ENCODE results near the gene AKR7A3. TPM values are rescaled to one million over a fixed set of nuclear protein-coding genes. Genes with fewer than 3 reads are reported as not detected.
A peak's percentile ranks its signal among the peaks of the same experiment; 100 is the strongest.
"Not testable (repeated sequence)": the region's sequence is repeated elsewhere in the genome, so short reads cannot be mapped to it uniquely, and the experiment has no call there.

AKR7A3 gene
- total RNA-seq, 6 experiments from 2014 or later: 58.1 to 169 (median 130) TPM

DNA sequence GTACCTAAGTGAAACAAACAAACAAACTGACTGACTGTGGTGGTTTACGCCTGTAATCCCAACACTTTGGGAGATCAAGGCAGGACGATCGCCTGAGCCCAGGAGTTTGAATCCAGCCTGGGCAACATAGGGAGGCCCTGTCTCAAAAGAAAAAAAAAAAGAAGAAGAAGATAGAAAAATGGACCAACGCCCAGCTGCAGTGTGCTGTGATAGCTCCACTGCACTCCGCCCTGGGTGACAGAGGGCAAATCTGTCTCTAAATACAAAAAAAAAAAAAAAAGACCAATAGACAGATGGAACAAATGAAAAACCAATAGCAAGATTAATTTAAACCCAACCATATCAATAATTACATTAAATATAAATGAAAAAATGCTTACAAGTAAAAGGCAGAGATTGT, 13.9 kb downstream of the AKR7A3 start:
- intact Hi-C loops (cut with DNase I): no loop called here
- TF ChIP-seq, protein P1, sequence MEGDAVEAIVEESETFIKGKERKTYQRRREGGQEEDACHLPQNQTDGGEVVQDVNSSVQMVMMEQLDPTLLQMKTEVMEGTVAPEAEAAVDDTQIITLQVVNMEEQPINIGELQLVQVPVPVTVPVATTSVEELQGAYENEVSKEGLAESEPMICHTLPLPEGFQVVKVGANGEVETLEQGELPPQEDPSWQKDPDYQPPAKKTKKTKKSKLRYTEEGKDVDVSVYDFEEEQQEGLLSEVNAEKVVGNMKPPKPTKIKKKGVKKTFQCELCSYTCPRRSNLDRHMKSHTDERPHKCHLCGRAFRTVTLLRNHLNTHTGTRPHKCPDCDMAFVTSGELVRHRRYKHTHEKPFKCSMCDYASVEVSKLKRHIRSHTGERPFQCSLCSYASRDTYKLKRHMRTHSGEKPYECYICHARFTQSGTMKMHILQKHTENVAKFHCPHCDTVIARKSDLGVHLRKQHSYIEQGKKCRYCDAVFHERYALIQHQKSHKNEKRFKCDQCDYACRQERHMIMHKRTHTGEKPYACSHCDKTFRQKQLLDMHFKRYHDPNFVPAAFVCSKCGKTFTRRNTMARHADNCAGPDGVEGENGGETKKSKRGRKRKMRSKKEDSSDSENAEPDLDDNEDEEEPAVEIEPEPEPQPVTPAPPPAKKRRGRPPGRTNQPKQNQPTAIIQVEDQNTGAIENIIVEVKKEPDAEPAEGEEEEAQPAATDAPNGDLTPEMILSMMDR (IDR thresholded peaks at IDR 0.05): no peak
- TF ChIP-seq POLR2A (IDR thresholded peaks at IDR 0.05): no peak
- ATAC-seq (peak in 2 of 4 donors; percentile 13 to 20), DNase-seq (peak; percentile 52 to 75 (median 69))
- 48% methylated on average over 5 of the region's 5 CpGs for WGBS (ENCODE audit: insufficient coverage, low coverage, low lambda C conversion rate, missing lambda C conversion rate)
- Histone ChIP-seq H3K36me3 (peaks cover 0 to under 1% (median 0%) of the 10 kb centered on the region in 4 donors), H3K27ac (peak overlapping the region; percentile 91 to 97 (median 93)), H3K4me3 (peak overlapping the region; percentile 64 to 81 (median 64)), H3K4me1 (peaks cover 0 to 33% (median 3%) of the 10 kb centered on the region in 4 donors), H3K9me3 (no peaks in the 10 kb centered on the region), H3K27me3 (no peaks in the 10 kb centered on the region)

- DNase-seq (peak; percentile 82 to 87 (median 87)), ATAC-seq (peak; percentile 61 to 84 (median 78))
- intact Hi-C loops (cut with DNase I); H3K27me3 ChIP-seq; H3K36me3 ChIP-seq; H3K9me3 ChIP-seq: not testable (repeated sequence)
- Histone ChIP-seq H3K4me3 (peak overlapping the region; percentile 64 to 81 (median 64)), H3K4me1 (peaks cover 0 to 34% (median 3%) of the 10 kb centered on the region in 4 donors), H3K27ac (peak overlapping the region; percentile 91 to 97 (median 93))
- 5% methylated on average over 8 of the region's 66 CpGs for WGBS (ENCODE audit: insufficient coverage, low coverage, low lambda C conversion rate, missing lambda C conversion rate)
- TF ChIP-seq POLR2A (IDR thresholded peaks at IDR 0.05): peak; percentile 70
Measured at GRCh38 chr1:19273844-19274531, 14.6 kb downstream of the AKR7A3 start.

GRCh38 chr1:19273106-19273843, 15.3 kb downstream of the AKR7A3 start:
- peak overlapping the region; percentile 91 to 97 (median 93) for H3K27ac ChIP-seq
- intact Hi-C loops (cut with DNase I): no loop called here
- peak; percentile 76 to 92 (median 84) for DNase-seq

GRCh38 chr1:19272064-19272463, 16.5 kb downstream of the AKR7A3 start:
- Histone ChIP-seq H3K4me1 (peaks cover 0 to 34% (median 3%) of the 10 kb centered on the region in 4 donors), H3K27me3 (no peaks in the 10 kb centered on the region), H3K9me3 (no peaks in the 10 kb centered on the region), H3K27ac (peak overlapping the region; percentile 91 to 97 (median 93)), H3K4me3 (peak overlapping the region; percentile 64 to 81 (median 64)), H3K36me3 (peaks cover 0 to 23% (median 11%) of the 10 kb centered on the region in 4 donors)
- TF ChIP-seq POLR2A (IDR thresholded peaks at IDR 0.05): no peak
- TF ChIP-seq, protein P1 (IDR thresholded peaks at IDR 0.05): no peak
- ATAC-seq (no peak), DNase-seq (no peak)
- intact Hi-C loops (cut with DNase I): no loop called here

More at GRCh38 chr1:19273106-19273843, 15.3 kb downstream of the AKR7A3 start:
- Histone ChIP-seq H3K4me1 (peaks cover 0 to 34% (median 3%) of the 10 kb centered on the region in 4 donors), H3K36me3 (peaks cover 0 to 15% (median 6%) of the 10 kb centered on the region in 4 donors), H3K27me3 (no peaks in the 10 kb centered on the region), H3K4me3 (peak overlapping the region; percentile 64 to 81 (median 64)), H3K9me3 (no peaks in the 10 kb centered on the region)
- TF ChIP-seq POLR2A (IDR thresholded peaks at IDR 0.05): no peak
- TF ChIP-seq, protein P1 (IDR thresholded peaks at IDR 0.05): no peak
- ATAC-seq: peak; percentile 62 to 76 (median 67)
- WGBS (ENCODE audit: insufficient coverage, low coverage, low lambda C conversion rate, missing lambda C conversion rate): 21% methylated on average over 14 of the region's 22 CpGs

DNA sequence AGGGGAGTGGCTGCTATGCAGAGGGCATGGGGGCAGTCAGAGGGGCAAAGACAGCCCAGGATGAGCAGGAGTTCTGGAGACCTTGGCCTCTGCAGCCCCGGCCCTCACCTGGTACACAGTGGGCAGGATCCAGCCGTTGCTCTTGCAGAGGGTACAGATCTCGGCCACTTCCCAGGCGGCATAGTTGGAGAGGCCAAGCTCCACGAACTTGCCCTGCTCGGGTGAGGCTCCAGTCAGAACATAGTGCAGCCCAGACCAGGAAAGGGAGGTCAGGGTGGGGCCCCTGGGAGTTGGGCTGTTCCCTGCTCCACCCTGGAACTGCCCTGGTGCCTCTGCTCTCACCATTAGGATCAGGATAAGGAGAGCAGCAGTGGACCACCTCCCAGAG, 18.2 kb downstream of the AKR7A3 start:
- DNase-seq; H3K27me3 ChIP-seq; intact Hi-C loops (cut with DNase I); H3K9me3 ChIP-seq: not testable (repeated sequence)
- Histone ChIP-seq H3K4me1 (peaks cover 0 to 34% (median 3%) of the 10 kb centered on the region in 4 donors), H3K4me3 (peak overlapping the region in 1 of 3 donors; percentile 81), H3K36me3 (peaks cover 0 to 39% (median 19%) of the 10 kb centered on the region in 4 donors), H3K27ac (peak overlapping the region; percentile 91 to 97 (median 93))
- ATAC-seq: peak; percentile 7 to 23 (median 13)
- WGBS (ENCODE audit: insufficient coverage, low coverage, low lambda C conversion rate, missing lambda C conversion rate): no CpG with 5 or more reads among the region's 6 CpGs

- 42% methylated on average over 9 of the region's 9 CpGs for WGBS (ENCODE audit: insufficient coverage, low coverage, low lambda C conversion rate, missing lambda C conversion rate)
- H3K27me3 ChIP-seq; H3K9me3 ChIP-seq; DNase-seq; H3K4me3 ChIP-seq; intact Hi-C loops (cut with DNase I): not testable (repeated sequence)
- ATAC-seq: peak; percentile 35 to 55 (median 44)
- Histone ChIP-seq H3K36me3 (peaks cover 0 to 40% (median 19%) of the 10 kb centered on the region in 4 donors), H3K27ac (peak overlapping the region; percentile 91 to 97 (median 93)), H3K4me1 (peaks cover 0 to 27% (median 3%) of the 10 kb centered on the region in 4 donors)
Measured at GRCh38 chr1:19269427-19270342, 18.9 kb downstream of the AKR7A3 start.

Data from right lobe of liver (tissue), 6 donors.